ENCODE results near the gene TGFBR3. TPM values are rescaled to one million over a fixed set of nuclear protein-coding genes. Genes with fewer than 3 reads are reported as not detected.

Gene TGFBR3
- total and polyA plus RNA-seq, 2 of the 4 experiments (the other 2 are of a cell fraction): 3.0 to 11.3 TPM

DNA sequence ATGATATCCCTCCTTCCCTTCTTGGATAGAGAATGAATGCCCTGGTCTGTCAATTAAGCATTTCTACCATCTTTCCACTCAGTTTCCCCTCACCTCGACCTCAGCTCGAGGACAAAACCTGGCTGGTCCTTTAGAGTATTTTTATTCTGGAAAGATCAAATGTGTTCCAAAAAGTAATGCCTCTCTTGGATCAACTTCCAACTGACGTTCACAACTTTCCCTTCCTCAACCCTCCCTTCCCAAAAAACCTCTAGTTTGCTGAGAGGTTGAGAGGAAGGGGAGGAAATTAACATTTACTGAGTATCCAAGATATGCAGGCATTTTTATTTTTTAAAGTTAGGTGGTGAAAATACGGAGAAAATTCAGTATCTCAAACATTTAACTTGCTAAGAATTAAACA, 182.9 kb downstream of the TGFBR3 start:
- Histone ChIP-seq H3K4me2 (ENCODE audit: low read depth, low read length) (no peak overlapping the region), H4K5ac (ENCODE audit: low read depth, low read length) (no peak overlapping the region), H3K9ac (ENCODE audit: low read depth, low read length) (no peak overlapping the region), H2BK120ac (ENCODE audit: low read depth, low read length) (no peak overlapping the region), H3K36me3 (ENCODE audit: control insufficient read depth, insufficient read depth, low read length) (peaks cover 14% of the 10 kb centered on the region), H3K9me1 (ENCODE audit: insufficient read depth, low read length) (no peaks in the 10 kb centered on the region), H2BK20ac (ENCODE audit: low read depth, low read length) (no peak overlapping the region), H4K20me1 (ENCODE audit: insufficient read depth, low read length) (no peaks in the 10 kb centered on the region), H4K91ac (ENCODE audit: insufficient read depth, low read depth, low read length) (no peak overlapping the region), H3K4ac (ENCODE audit: low read depth, low read length) (no peak overlapping the region), H3K79me1 (ENCODE audit: low read depth in 1 of 2, low read length in 2 of 2) (no peaks in the 10 kb centered on the region; a peak in 1 of 4 replicates), H2AFZ (replicated peaks; ENCODE audit: low read length, poor library complexity) (no peak overlapping the region), H2BK15ac (ENCODE audit: low read depth, low read length) (no peak overlapping the region), H3K23ac (ENCODE audit: low read depth, low read length) (no peak overlapping the region), H2AK9ac (replicated peaks; ENCODE audit: low read depth, low read length, poor library complexity) (no peak overlapping the region), H2AK5ac (ENCODE audit: low read depth, low read length) (no peak overlapping the region), H3K9me3 (ENCODE audit: control insufficient read depth, insufficient read depth, low read length) (no peaks in the 10 kb centered on the region), H3K27me3 (ENCODE audit: control insufficient read depth, insufficient read depth, low read length) (no peaks in the 10 kb centered on the region), H3K27ac (ENCODE audit: insufficient read depth, low read length) (no peak overlapping the region), H3K4me3 (ENCODE audit: insufficient read depth, low read depth, low read length) (no peak overlapping the region), H3K14ac (replicated peaks; ENCODE audit: low read depth, low read length) (no peak overlapping the region), H4K8ac (ENCODE audit: low read depth in 2 of 2, low read length in 2 of 2) (no peak overlapping the region), H3K56ac (ENCODE audit: extremely low read depth, insufficient read depth, low read length) (no peak overlapping the region), H3K4me1 (ENCODE audit: control insufficient read depth, insufficient read depth, low read length) (peaks cover 15% of the 10 kb centered on the region), H2BK5ac (ENCODE audit: low read depth, low read length, poor library complexity, severe bottlenecking) (no peak overlapping the region), H3K18ac (ENCODE audit: low read depth, low read length) (no peak overlapping the region)
- no CpG with 5 or more reads among the region's 4 CpGs for WGBS, 2 experiments (ENCODE audit: extremely low coverage in 2 of 2, insufficient read length in 1 of 2)
- ChIA-PET POLR2A (ENCODE audit: unreplicated experiment) (no interaction called here), CTCF (no interaction called here)
- BruUV-seq (replicated peaks): no TSS peak
- in situ Hi-C loops (cut with MboI; ENCODE audit: low sequenced_read_pairs): no loop called here
- dilution Hi-C loops (cut with HindIII; ENCODE audit: low sequenced_read_pairs, unreplicated experiment): no loop called here
- TF ChIP-seq RFX5 (IDR thresholded peaks at IDR 0.05; ENCODE audit: low read depth, low read length): no peak
- TF ChIP-seq, protein P1, sequence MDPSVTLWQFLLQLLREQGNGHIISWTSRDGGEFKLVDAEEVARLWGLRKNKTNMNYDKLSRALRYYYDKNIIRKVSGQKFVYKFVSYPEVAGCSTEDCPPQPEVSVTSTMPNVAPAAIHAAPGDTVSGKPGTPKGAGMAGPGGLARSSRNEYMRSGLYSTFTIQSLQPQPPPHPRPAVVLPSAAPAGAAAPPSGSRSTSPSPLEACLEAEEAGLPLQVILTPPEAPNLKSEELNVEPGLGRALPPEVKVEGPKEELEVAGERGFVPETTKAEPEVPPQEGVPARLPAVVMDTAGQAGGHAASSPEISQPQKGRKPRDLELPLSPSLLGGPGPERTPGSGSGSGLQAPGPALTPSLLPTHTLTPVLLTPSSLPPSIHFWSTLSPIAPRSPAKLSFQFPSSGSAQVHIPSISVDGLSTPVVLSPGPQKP (IDR thresholded peaks at IDR 0.05; ENCODE audit: borderline replicate concordance, low read depth, low read length): no peak
- TF ChIP-seq FOS (IDR thresholded peaks at IDR 0.05; ENCODE audit: low read depth, low read length): no peak
- TF ChIP-seq MAFK (IDR thresholded peaks at IDR 0.05; ENCODE audit: low read depth, low read length): no peak
- no peak for TF ChIP-seq RAD21 (IDR thresholded peaks at IDR 0.05; ENCODE audit: low read length)
- no peak for TF ChIP-seq MAZ (IDR thresholded peaks at IDR 0.05; ENCODE audit: borderline replicate concordance, low read depth, low read length)
- TF ChIP-seq, protein P2, sequence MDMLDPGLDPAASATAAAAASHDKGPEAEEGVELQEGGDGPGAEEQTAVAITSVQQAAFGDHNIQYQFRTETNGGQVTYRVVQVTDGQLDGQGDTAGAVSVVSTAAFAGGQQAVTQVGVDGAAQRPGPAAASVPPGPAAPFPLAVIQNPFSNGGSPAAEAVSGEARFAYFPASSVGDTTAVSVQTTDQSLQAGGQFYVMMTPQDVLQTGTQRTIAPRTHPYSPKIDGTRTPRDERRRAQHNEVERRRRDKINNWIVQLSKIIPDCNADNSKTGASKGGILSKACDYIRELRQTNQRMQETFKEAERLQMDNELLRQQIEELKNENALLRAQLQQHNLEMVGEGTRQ (IDR thresholded peaks at IDR 0.05; ENCODE audit: low read depth, low read length): no peak
- ATAC-seq (ENCODE audit: low read depth) (no peak), DNase-seq (no peak)
- intact Hi-C loops (cut with micrococcal nuclease): loop anchor here (5.0 kb wide), 1 partner anchor 191 kb away; no protein-coding TSS in a partner anchor
